Adrenal gland (tissue), 5 donors: Measurements from ENCODE around the gene TMEM129.

Experiments used
- POLR2A ChIP-seq, 2 donors: fragments of 450-650 bp; IDR thresholded peaks; one replicate each; pipeline ENCODE4 v1.6.1; 2017; ENCODE audit warnings: antibody characterized with exemption in 2 of 2, mild to moderate bottlenecking in 2 of 2, moderate library complexity in 1 of 2
- TF ChIP-seq, protein P1 (sequence below), 6 experiments: fragments of 450-650 bp in 4 of 6; fragments of 200-600 bp in 2 of 6; sonication (generic) in 1 of 6; IDR thresholded peaks; 1 replicate in 5 of 6; 2 replicates in 1 of 6; pipeline versions ENCODE4 v1.5.1 to v1.8.0; 2016 to 2021; ENCODE audit warnings: antibody characterized with exemption in 6 of 6, mild to moderate bottlenecking in 2 of 6, moderate library complexity in 1 of 6
- donor health status: DM: no; HTN: no; CAD: no.

DNA sequence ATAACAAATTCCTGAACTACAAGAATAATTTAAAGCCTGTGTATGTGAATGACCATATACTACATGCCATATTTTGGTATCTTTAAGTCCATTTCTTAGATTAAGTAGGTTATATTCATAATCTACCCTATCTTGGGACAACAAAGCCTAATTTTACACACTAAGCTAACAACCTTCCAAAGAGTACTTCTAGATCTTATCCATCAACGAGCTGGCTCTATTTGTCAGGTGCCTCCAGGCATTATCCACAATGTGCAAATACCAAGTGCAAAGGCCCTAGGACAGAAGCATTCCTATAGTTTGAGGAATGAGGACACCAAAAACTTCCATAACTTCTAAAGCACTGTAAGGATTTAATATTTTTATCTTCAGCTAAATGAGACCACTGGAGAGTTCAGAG lies 12.5 kb downstream of the TMEM129 start:
- TF ChIP-seq, protein P1, sequence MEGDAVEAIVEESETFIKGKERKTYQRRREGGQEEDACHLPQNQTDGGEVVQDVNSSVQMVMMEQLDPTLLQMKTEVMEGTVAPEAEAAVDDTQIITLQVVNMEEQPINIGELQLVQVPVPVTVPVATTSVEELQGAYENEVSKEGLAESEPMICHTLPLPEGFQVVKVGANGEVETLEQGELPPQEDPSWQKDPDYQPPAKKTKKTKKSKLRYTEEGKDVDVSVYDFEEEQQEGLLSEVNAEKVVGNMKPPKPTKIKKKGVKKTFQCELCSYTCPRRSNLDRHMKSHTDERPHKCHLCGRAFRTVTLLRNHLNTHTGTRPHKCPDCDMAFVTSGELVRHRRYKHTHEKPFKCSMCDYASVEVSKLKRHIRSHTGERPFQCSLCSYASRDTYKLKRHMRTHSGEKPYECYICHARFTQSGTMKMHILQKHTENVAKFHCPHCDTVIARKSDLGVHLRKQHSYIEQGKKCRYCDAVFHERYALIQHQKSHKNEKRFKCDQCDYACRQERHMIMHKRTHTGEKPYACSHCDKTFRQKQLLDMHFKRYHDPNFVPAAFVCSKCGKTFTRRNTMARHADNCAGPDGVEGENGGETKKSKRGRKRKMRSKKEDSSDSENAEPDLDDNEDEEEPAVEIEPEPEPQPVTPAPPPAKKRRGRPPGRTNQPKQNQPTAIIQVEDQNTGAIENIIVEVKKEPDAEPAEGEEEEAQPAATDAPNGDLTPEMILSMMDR (IDR thresholded peaks at IDR 0.05): no peak
- TF ChIP-seq POLR2A (IDR thresholded peaks at IDR 0.05): no peak
